Measurements from ENCODE around the gene GP1BA.

- TF ChIP-seq CTCF (IDR thresholded peaks at IDR 0.05) (no peak), POLR2A (IDR thresholded peaks at IDR 0.05) (no peak), EP300 (IDR thresholded peaks at IDR 0.05) (no peak), POLR2AphosphoS5 (IDR thresholded peaks at IDR 0.05) (no peak)
Measured at GRCh38 chr17:4932756-4933155, 679 bp downstream of the GP1BA start.

Data from suprapubic skin (tissue), 4 donors.